ENCODE data around the gene SHROOM3. TPM values are rescaled to one million over a fixed set of nuclear protein-coding genes. Genes with fewer than 3 reads are reported as not detected.

The SHROOM3 gene
- total RNA-seq, 2 donors from 2014 or later = 56.7 to 96.0 TPM

DNA sequence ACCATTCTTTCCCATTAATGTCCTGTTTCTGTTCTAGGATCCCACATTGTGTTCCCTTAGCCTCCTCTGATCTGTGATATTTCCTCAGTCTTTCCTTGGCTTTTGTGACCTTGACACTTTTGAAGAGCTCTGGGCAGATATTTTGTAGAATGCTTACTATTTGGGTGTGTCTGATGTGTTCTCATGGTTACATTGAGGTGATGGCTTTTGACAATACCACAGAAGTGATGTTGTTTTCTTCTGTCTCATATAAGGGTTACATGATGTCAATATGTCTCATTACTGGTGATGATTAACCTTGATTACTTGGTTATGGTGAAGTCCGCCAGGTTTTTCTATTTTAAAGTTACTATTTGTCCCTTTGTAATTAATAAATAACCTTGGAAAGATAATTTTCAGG, 279.2 kb downstream of the SHROOM3 start:
- H3K27ac ChIP-seq = peak overlapping the region in 1 of 4 donors; percentile 41

DNA sequence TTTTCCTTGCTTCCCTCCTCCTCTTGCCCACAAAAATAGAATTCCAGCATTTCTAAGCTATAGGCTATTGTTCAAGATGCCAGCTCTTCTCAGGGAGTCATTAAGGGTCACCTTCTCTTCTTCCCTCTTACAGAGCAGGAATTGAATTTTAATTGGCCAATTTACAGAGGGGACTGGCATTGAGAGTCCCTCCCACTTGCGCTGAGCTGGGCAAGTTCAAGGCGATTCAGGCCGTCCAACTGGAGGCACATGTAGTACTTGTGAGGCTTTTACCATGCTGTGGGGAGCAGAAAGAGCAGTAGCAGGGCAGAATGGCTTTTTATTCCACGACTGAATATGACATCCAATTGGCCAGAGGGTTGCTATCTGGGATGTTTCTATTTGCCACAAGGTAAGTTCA, 281.0 kb downstream of the SHROOM3 start:
- no peak for DNase-seq
- no peaks in the 10 kb centered on the region for H3K9me3 ChIP-seq
- no peak overlapping the region for H3K4me3 ChIP-seq
- WGBS, 2 donors = 94 to 96% methylated on average over 4 of the region's 4 CpGs
- no peak overlapping the region for H3K27ac ChIP-seq
- ATAC-seq = no peak
- H3K4me1 ChIP-seq = peaks cover 14% of the 10 kb centered on the region
- no peaks in the 10 kb centered on the region for H3K27me3 ChIP-seq
- intact Hi-C loops (cut with DNase I) = no loop called here
- no peak for TF ChIP-seq POLR2A (IDR thresholded peaks at IDR 0.05)
- TF ChIP-seq, protein P1, sequence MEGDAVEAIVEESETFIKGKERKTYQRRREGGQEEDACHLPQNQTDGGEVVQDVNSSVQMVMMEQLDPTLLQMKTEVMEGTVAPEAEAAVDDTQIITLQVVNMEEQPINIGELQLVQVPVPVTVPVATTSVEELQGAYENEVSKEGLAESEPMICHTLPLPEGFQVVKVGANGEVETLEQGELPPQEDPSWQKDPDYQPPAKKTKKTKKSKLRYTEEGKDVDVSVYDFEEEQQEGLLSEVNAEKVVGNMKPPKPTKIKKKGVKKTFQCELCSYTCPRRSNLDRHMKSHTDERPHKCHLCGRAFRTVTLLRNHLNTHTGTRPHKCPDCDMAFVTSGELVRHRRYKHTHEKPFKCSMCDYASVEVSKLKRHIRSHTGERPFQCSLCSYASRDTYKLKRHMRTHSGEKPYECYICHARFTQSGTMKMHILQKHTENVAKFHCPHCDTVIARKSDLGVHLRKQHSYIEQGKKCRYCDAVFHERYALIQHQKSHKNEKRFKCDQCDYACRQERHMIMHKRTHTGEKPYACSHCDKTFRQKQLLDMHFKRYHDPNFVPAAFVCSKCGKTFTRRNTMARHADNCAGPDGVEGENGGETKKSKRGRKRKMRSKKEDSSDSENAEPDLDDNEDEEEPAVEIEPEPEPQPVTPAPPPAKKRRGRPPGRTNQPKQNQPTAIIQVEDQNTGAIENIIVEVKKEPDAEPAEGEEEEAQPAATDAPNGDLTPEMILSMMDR (IDR thresholded peaks at IDR 0.05) = no peak
- no peaks in the 10 kb centered on the region for H3K36me3 ChIP-seq (replicated peaks in 1 of 2; ENCODE audit: insufficient read depth in 1 of 2, low read depth in 2 of 2)

More for the DNA sequence above, 279.2 kb downstream of the SHROOM3 start:
- TF ChIP-seq, protein P1 (IDR thresholded peaks at IDR 0.05) = no peak
- TF ChIP-seq POLR2A (IDR thresholded peaks at IDR 0.05) = no peak
- no peaks in the 10 kb centered on the region for H3K36me3 ChIP-seq (replicated peaks in 1 of 2; ENCODE audit: insufficient read depth in 1 of 2, low read depth in 2 of 2)
- no peak for DNase-seq
- intact Hi-C loops (cut with DNase I) = no loop called here
- 27 to 38% methylated on average over 1 of the region's 1 CpG for WGBS, 2 donors
- ATAC-seq = no peak
- peaks cover 14% of the 10 kb centered on the region for H3K4me1 ChIP-seq
- H3K9me3 ChIP-seq = no peaks in the 10 kb centered on the region
- no peaks in the 10 kb centered on the region for H3K27me3 ChIP-seq
- no peak overlapping the region for H3K4me3 ChIP-seq

DNA sequence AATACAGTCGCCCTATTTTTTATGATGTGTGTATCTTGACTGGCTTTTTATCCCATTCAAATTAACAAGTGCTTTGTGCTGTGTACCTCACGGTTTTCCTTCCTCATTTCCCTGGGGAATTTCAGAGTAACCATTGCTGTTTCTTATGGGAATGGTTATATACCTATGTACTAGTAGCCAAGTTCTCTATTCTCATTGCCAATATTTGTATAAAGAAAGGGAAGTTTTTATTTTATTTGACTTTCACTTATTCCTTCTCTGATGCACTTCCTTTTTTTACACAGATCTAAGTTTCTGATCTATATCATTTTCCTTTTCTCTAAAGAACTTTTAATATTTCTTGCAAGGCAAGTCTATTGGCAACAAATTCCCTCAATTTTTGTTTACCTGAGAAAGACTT, 281.6 kb downstream of the SHROOM3 start:
- no peaks in the 10 kb centered on the region for H3K36me3 ChIP-seq (replicated peaks in 1 of 2; ENCODE audit: insufficient read depth in 1 of 2, low read depth in 2 of 2)
- WGBS, 2 donors = 72 to 78% methylated on average over 2 of the region's 2 CpGs

DNA sequence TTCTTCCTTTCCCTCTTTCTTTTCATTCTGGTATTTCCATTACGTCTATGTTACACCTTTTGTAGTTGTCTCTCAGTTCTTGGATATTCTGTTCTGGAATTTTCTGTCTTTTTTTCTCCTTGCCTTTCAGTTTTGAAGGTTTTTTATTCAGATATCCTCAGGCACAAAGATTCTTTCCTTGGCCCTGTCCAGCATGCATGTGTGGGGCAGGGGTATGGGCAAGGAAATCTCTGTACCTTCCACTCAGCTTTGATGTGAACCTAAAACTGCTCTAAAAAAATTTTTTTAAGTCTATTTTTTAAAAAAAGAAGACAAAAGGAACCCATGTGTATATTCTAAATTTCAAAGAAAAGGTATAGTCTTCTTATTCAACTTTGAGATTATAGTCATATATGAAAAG, 282.4 kb downstream of the SHROOM3 start:
- no peak for DNase-seq
- H3K4me3 ChIP-seq = no peak overlapping the region
- no peak for ATAC-seq
- H3K4me1 ChIP-seq = peaks cover 14% of the 10 kb centered on the region
- WGBS, 2 donors = 88 to 94% methylated on average over 1 of the region's 1 CpG
- intact Hi-C loops (cut with DNase I) = no loop called here
- no peak overlapping the region for H3K27ac ChIP-seq
- no peaks in the 10 kb centered on the region for H3K36me3 ChIP-seq (replicated peaks in 1 of 2; ENCODE audit: insufficient read depth in 1 of 2, low read depth in 2 of 2)
- no peaks in the 10 kb centered on the region for H3K27me3 ChIP-seq
- TF ChIP-seq, protein P1 (IDR thresholded peaks at IDR 0.05) = no peak
- TF ChIP-seq POLR2A (IDR thresholded peaks at IDR 0.05) = no peak
- no peaks in the 10 kb centered on the region for H3K9me3 ChIP-seq

More for the DNA sequence above, 281.6 kb downstream of the SHROOM3 start:
- no peak for ATAC-seq
- Histone ChIP-seq H3K9me3 (no peaks in the 10 kb centered on the region), H3K4me3 (no peak overlapping the region), H3K4me1 (peaks cover 14% of the 10 kb centered on the region), H3K27me3 (no peaks in the 10 kb centered on the region), H3K27ac (no peak overlapping the region)
- intact Hi-C loops (cut with DNase I) = no loop called here
- TF ChIP-seq, protein P1 (IDR thresholded peaks at IDR 0.05) = no peak
- no peak for TF ChIP-seq POLR2A (IDR thresholded peaks at IDR 0.05)
- no peak for DNase-seq

DNA sequence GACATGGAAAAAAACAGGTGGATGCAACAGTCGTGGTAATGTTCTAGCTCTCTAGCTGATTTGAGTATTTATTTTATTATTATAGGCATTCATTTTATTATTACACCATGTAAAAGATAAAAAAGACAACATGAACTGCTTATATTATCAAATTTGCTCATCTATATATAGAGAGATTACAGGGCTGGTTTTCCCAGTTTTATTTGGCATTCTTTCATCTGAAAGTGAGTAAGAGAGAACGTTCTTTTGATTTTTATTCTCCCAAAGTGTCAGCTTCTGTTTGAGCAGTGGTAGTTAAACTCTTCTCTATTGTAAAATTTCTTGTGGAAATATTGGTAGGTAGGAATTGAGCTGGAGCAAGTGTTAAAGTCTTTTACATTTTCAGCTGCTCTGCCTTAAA, 283.0 kb downstream of the SHROOM3 start:
- ATAC-seq = no peak
- no peak overlapping the region for H3K4me3 ChIP-seq
- no peaks in the 10 kb centered on the region for H3K9me3 ChIP-seq
- no peak for DNase-seq
- WGBS, 2 donors = 45% methylated on average over 2 of the region's 2 CpGs
- intact Hi-C loops (cut with DNase I) = no loop called here
- no peaks in the 10 kb centered on the region for H3K27me3 ChIP-seq
- no peaks in the 10 kb centered on the region for H3K36me3 ChIP-seq (replicated peaks in 1 of 2; ENCODE audit: insufficient read depth in 1 of 2, low read depth in 2 of 2)
- no peak overlapping the region for H3K27ac ChIP-seq
- peaks cover 15% of the 10 kb centered on the region for H3K4me1 ChIP-seq
- no peak for TF ChIP-seq POLR2A (IDR thresholded peaks at IDR 0.05)
- TF ChIP-seq, protein P1 (IDR thresholded peaks at IDR 0.05) = no peak

Data from body of pancreas (tissue), 4 donors.